Ishikawa (cell line): Measurements from ENCODE around the gene GBGT1.

Experiments used
- CEBPB ChIP-seq: IDR thresholded peaks from 2 replicates; pipeline ENCODE4 v1.6.1; 2012
- CREB1 ChIP-seq: IDR thresholded peaks from 2 replicates; pipeline ENCODE4 v1.6.1; 2012; ENCODE audit warnings: low read depth
- EGR1 ChIP-seq: IDR thresholded peaks from 2 replicates; pipeline ENCODE4 v1.6.1; 2012
- EP300 ChIP-seq: IDR thresholded peaks from 2 replicates; pipeline ENCODE4 v1.6.1; 2012; ENCODE audit warnings: borderline replicate concordance
- FOXM1 ChIP-seq: IDR thresholded peaks from 2 replicates; pipeline ENCODE4 v1.6.1; 2012; ENCODE audit warnings: low read depth, borderline replicate concordance
- MAX ChIP-seq: IDR thresholded peaks from 2 replicates; pipeline ENCODE4 v1.6.1; 2012
- NFIC ChIP-seq: IDR thresholded peaks from 2 replicates; pipeline ENCODE4 v1.6.1; 2012
- RAD21 ChIP-seq: IDR thresholded peaks from 2 replicates; pipeline ENCODE4 v1.6.1; 2012; ENCODE audit warnings: low read depth
- REST ChIP-seq: IDR thresholded peaks from 2 replicates; pipeline ENCODE4 v1.6.1; 2012; ENCODE audit warnings: low read depth, mild to moderate bottlenecking
- TAF1 ChIP-seq: IDR thresholded peaks from 2 replicates; pipeline ENCODE4 v1.6.1; 2012; ENCODE audit warnings: low read depth, mild to moderate bottlenecking
- TCF12 ChIP-seq: IDR thresholded peaks from 2 replicates; pipeline ENCODE4 v1.6.1; 2012; ENCODE audit warnings: low read depth
- TEAD4 ChIP-seq: IDR thresholded peaks from 2 replicates; pipeline ENCODE4 v1.6.1; 2012
- USF1 ChIP-seq: IDR thresholded peaks from 2 replicates; pipeline ENCODE4 v1.6.1; 2012
- YY1 ChIP-seq: IDR thresholded peaks from 2 replicates; pipeline ENCODE4 v1.6.1; 2012; ENCODE audit warnings: low read depth
- ZBTB7A ChIP-seq: IDR thresholded peaks from 2 replicates; pipeline ENCODE4 v1.6.1; 2012; ENCODE audit warnings: low read depth

Gene GBGT1

GRCh38 chr9:133167769-133168168, 4.1 kb upstream of the GBGT1 start:
- TF ChIP-seq TAF1: no peak
- no peak for TF ChIP-seq RAD21
- TF ChIP-seq USF1: no peak
- TF ChIP-seq NFIC: no peak
- TF ChIP-seq YY1: no peak
- TF ChIP-seq CEBPB: no peak
- TF ChIP-seq EGR1: no peak
- TF ChIP-seq ZBTB7A: no peak
- no peak for TF ChIP-seq EP300
- TF ChIP-seq TEAD4: no peak

GRCh38 chr9:133167096-133167730, 3.5 kb upstream of the GBGT1 start:
- TF ChIP-seq RAD21 (no peak), ZBTB7A (no peak), MAX (no peak), YY1 (no peak), TCF12 (no peak), REST (no peak), EGR1 (no peak), USF1 (no peak), TAF1 (no peak), FOXM1 (no peak)

- no peak for TF ChIP-seq CREB1
- no peak for TF ChIP-seq FOXM1
- no peak for TF ChIP-seq RAD21
- no peak for TF ChIP-seq ZBTB7A
- TF ChIP-seq CEBPB: no peak
- TF ChIP-seq YY1: no peak
- no peak for TF ChIP-seq USF1
- no peak for TF ChIP-seq NFIC
- TF ChIP-seq TEAD4: no peak
- no peak for TF ChIP-seq MAX
- TF ChIP-seq EP300: no peak
- no peak for TF ChIP-seq REST
- TF ChIP-seq EGR1: no peak
- TF ChIP-seq TCF12: no peak
- no peak for TF ChIP-seq TAF1
Measured at GRCh38 chr9:133166392-133166791, 2.7 kb upstream of the GBGT1 start.

- TF ChIP-seq EP300: no peak
- TF ChIP-seq CEBPB: no peak
- no peak for TF ChIP-seq NFIC
- TF ChIP-seq TAF1: no peak
- no peak for TF ChIP-seq TCF12
- no peak for TF ChIP-seq ZBTB7A
- no peak for TF ChIP-seq EGR1
- no peak for TF ChIP-seq REST
Measured at GRCh38 chr9:133165452-133165730, 1.7 kb upstream of the GBGT1 start.
